Measurements from ENCODE around the gene CELF2. TPM values are rescaled to one million over a fixed set of nuclear protein-coding genes. Genes with fewer than 3 reads are reported as not detected.

CELF2 gene
- total RNA-seq, 1 experiment from 2014 or later = 28.7 TPM

DNA sequence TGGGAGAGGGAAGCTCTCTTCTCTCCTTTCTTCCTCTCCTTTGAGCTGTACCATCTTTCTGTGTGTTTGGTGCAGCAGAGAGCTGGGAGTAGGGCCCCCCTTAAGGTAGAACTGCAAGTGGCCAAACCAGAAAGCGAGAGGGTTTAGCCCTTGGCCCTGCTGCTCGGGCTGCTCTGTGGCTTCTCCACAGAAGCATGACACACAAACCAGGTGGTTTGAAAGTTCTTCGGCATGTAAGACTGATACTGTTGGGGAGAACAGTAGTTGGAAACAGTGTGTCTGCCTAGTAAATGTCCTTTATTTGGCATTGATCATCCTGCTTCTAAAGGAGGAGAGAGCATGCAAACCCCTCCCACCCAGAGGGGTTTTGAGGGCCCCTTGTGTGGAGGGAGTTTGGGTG, 277.8 kb downstream of the CELF2 start:
- no peak overlapping the region for H3K4me3 Mint-ChIP-seq
- Histone ChIP-seq H2BK20ac (ENCODE audit: low read depth, low read length, poor library complexity, severe bottlenecking) (no peak overlapping the region), H4K20me1 (ENCODE audit: control insufficient read depth, insufficient read depth, insufficient read length) (no peaks in the 10 kb centered on the region), H3K27ac (ENCODE audit: insufficient read length, low read depth, low read length) (no peak overlapping the region), H2BK5ac (ENCODE audit: insufficient read length, low read length) (no peak overlapping the region), H2BK12ac (ENCODE audit: insufficient read length, low read depth, low read length) (no peak overlapping the region), H4K5ac (ENCODE audit: insufficient read length, low read depth, low read length) (no peak overlapping the region), H3K4me2 (ENCODE audit: insufficient read depth, insufficient read length, low read length) (no peak overlapping the region), H3K27me3 (ENCODE audit: insufficient read depth, low read length) (no peaks in the 10 kb centered on the region), H3T11ph (ENCODE audit: low read length) (no peak overlapping the region), H3K79me2 (ENCODE audit: insufficient read depth, low read length) (no peaks in the 10 kb centered on the region), H3K9ac (ENCODE audit: extremely low read depth, insufficient read length, low read length) (no peak overlapping the region), H4K91ac (ENCODE audit: insufficient read length, low read depth, low read length) (no peak overlapping the region), H3K56ac (ENCODE audit: insufficient read length, low read depth, low read length) (no peak overlapping the region), H3K18ac (ENCODE audit: insufficient read length, low read depth, low read length) (no peak overlapping the region), H3K9me3 (ENCODE audit: control insufficient read depth, low read depth, low read length) (no peaks in the 10 kb centered on the region), H2AFZ (ENCODE audit: low read length) (no peak overlapping the region), H2BK120ac (ENCODE audit: low read depth, low read length, poor library complexity, severe bottlenecking) (no peak overlapping the region), H3K4ac (ENCODE audit: low read depth, low read length) (no peak overlapping the region), H3K14ac (ENCODE audit: insufficient read depth, low read length) (no peak overlapping the region), H3K4me1 (ENCODE audit: insufficient read depth, low read length) (no peaks in the 10 kb centered on the region), H3K79me1 (ENCODE audit: insufficient read depth, low read depth, low read length, poor library complexity, severe bottlenecking) (no peaks in the 10 kb centered on the region), H3K23ac (ENCODE audit: insufficient read length, low read depth, low read length) (no peak overlapping the region), H3K23me2 (ENCODE audit: insufficient read length, low read depth, low read length, poor library complexity, severe bottlenecking) (no peaks in the 10 kb centered on the region), H2AK5ac (ENCODE audit: insufficient read length, low read length) (no peak overlapping the region), H4K8ac (replicated peaks; ENCODE audit: insufficient read length, low read depth, low read length) (no peak overlapping the region), H2BK15ac (ENCODE audit: low read depth, low read length) (no peak overlapping the region)
- H3K36me3 Mint-ChIP-seq (ENCODE audit: insufficient read depth in 1 of 3, low read depth in 3 of 3) = peaks cover 2 to 18% (median 5%) of the 10 kb centered on the region in 3 experiments; a peak in 4 of 7 replicates
- TF ChIP-seq, protein P1, sequence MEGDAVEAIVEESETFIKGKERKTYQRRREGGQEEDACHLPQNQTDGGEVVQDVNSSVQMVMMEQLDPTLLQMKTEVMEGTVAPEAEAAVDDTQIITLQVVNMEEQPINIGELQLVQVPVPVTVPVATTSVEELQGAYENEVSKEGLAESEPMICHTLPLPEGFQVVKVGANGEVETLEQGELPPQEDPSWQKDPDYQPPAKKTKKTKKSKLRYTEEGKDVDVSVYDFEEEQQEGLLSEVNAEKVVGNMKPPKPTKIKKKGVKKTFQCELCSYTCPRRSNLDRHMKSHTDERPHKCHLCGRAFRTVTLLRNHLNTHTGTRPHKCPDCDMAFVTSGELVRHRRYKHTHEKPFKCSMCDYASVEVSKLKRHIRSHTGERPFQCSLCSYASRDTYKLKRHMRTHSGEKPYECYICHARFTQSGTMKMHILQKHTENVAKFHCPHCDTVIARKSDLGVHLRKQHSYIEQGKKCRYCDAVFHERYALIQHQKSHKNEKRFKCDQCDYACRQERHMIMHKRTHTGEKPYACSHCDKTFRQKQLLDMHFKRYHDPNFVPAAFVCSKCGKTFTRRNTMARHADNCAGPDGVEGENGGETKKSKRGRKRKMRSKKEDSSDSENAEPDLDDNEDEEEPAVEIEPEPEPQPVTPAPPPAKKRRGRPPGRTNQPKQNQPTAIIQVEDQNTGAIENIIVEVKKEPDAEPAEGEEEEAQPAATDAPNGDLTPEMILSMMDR (conservative IDR thresholded peaks at IDR 0.05) = no peak
- H3K27me3 Mint-ChIP-seq (ENCODE audit: low read depth) = no peaks in the 10 kb centered on the region
- H3K4me1 Mint-ChIP-seq = peaks cover 13 to 16% of the 10 kb centered on the region in 2 experiments
- H3K9me3 Mint-ChIP-seq = no peaks in the 10 kb centered on the region
- no peak overlapping the region for H3K27ac Mint-ChIP-seq
- no CpG with 5 or more reads among the region's 3 CpGs for WGBS (ENCODE audit: extremely low coverage, insufficient read length, low lambda C conversion rate)
- DNase-seq = no peak
